Gastroesophageal sphincter (tissue), 4 donors: ENCODE measurements around the gene ERFL. TPM values are rescaled to one million over a fixed set of nuclear protein-coding genes. Genes with fewer than 3 reads are reported as not detected.

Source experiments
- ATAC-seq: fragments of 150-250 bp; one replicate; pipeline ENCODE4 v1.9.1; 2016; ENCODE audit warnings: mild to moderate bottlenecking, moderate library complexity
- H3K27ac ChIP-seq, 4 donors: fragments of 200-600 bp; sonication (generic) in 3 of 4; 1 replicate in 3 of 4; 2 replicates in 1 of 4; pipeline ENCODE4 v1.5.1; 2016 to 2019
- H3K27me3 ChIP-seq: fragments of 200-600 bp; sonication (generic); one replicate; pipeline ENCODE4 v1.5.1; 2019
- H3K36me3 ChIP-seq, 2 donors: fragments of 200-600 bp; sonication (generic); one replicate each; pipeline ENCODE4 v1.5.1; 2019; ENCODE audit warnings: control low read depth in 1 of 2
- H3K4me1 ChIP-seq, 3 donors: fragments of 200-600 bp; sonication (generic); 1 replicate in 2 of 3; 2 replicates in 1 of 3; pipeline ENCODE4 v1.5.1; 2016 to 2019; ENCODE audit warnings: control low read depth in 2 of 3
- H3K4me3 ChIP-seq, 2 donors: fragments of 200-600 bp; sonication (generic); one replicate each; pipeline ENCODE4 v1.5.1; 2019; ENCODE audit warnings: mild to moderate bottlenecking in 1 of 2, moderate library complexity in 1 of 2
- H3K9me3 ChIP-seq, 3 donors: fragments of 200-600 bp; sonication (generic); one replicate each; pipeline ENCODE4 v1.5.1; 2017 to 2019; ENCODE audit warnings: control low read depth in 2 of 3
- CTCF ChIP-seq, 4 experiments: fragments of 200-600 bp in 2 of 4; fragments of 450-650 bp in 2 of 4; sonication (generic) in 1 of 4; IDR thresholded peaks; one replicate each; pipeline ENCODE4 v1.5.1; 2017 to 2019; ENCODE audit warnings: antibody characterized with exemption in 4 of 4, mild to moderate bottlenecking in 2 of 4, moderate library complexity in 2 of 4
- EP300 ChIP-seq: sonication (generic); formaldehyde crosslinking; IDR thresholded peaks from one replicate; pipeline ENCODE4 v1.6.1; 2017; ENCODE audit warnings: antibody characterized with exemption, mild to moderate bottlenecking
- POLR2A ChIP-seq, 2 donors: fragments of 450-650 bp; IDR thresholded peaks; one replicate each; pipeline ENCODE4 v1.6.1; 2017; ENCODE audit warnings: antibody characterized with exemption in 2 of 2, mild to moderate bottlenecking in 2 of 2, moderate library complexity in 1 of 2
- POLR2AphosphoS5 ChIP-seq: sonication (generic); formaldehyde crosslinking; IDR thresholded peaks from one replicate; pipeline ENCODE4 v1.6.1; 2017; ENCODE audit warnings: antibody characterized with exemption
- WGBS, 2 donors: methylation state at CpG; one replicate each; pipeline ENCODE4 v1.1.5; 2018; ENCODE audit warnings: low coverage in 1 of 2; 5-methylcytosine and 5-hydroxymethylcytosine counted together
- total RNA-seq, 4 donors: library from RNA; depleted of rRNA; stranded (reverse); fragments of >200 nt; gene quantifications; one replicate each; pipeline ENCODE4 v1.1.0, GENCODE V29; 2016

The ERFL gene
- total RNA-seq, 4 donors from 2014 or later: not detected

- ATAC-seq: no peak
- Histone ChIP-seq H3K27me3 (peaks cover 100% of the 10 kb centered on the region), H3K36me3 (no peaks in the 10 kb centered on the region), H3K4me3 (no peak overlapping the region), H3K4me1 (peaks cover 0 to 20% (median 13%) of the 10 kb centered on the region in 3 donors), H3K9me3 (no peaks in the 10 kb centered on the region), H3K27ac (no peak overlapping the region)
- WGBS, 2 donors: 19 to 29% methylated on average over 3 to 21 of the region's 27 CpGs
- TF ChIP-seq CTCF (IDR thresholded peaks at IDR 0.05): no peak
- no peak for TF ChIP-seq POLR2A (IDR thresholded peaks at IDR 0.05)
- no peak for TF ChIP-seq POLR2AphosphoS5
- TF ChIP-seq EP300: no peak
Observed at GRCh38 chr19:41926028-41926762, 2.1 kb downstream of the ERFL start.

GRCh38 chr19:41925208-41926003 lies 2.8 kb downstream of the ERFL start:
- Histone ChIP-seq H3K27me3 (peaks cover 100% of the 10 kb centered on the region), H3K27ac (no peak overlapping the region), H3K9me3 (no peaks in the 10 kb centered on the region), H3K4me3 (no peak overlapping the region), H3K4me1 (peaks cover 0 to 20% (median 13%) of the 10 kb centered on the region in 3 donors), H3K36me3 (no peaks in the 10 kb centered on the region)
- TF ChIP-seq POLR2A (IDR thresholded peaks at IDR 0.05): no peak
- no peak for TF ChIP-seq CTCF (IDR thresholded peaks at IDR 0.05)
- no peak for TF ChIP-seq EP300
- no peak for TF ChIP-seq POLR2AphosphoS5
- no peak for ATAC-seq
- 27 to 41% methylated on average over 6 to 7 of the region's 7 CpGs for WGBS, 2 donors

GRCh38 chr19:41924151-41925145 lies 3.8 kb downstream of the ERFL start:
- H3K36me3 ChIP-seq: no peaks in the 10 kb centered on the region
- WGBS, 2 donors: 25 to 32% methylated on average over 12 of the region's 13 CpGs
- no peak for ATAC-seq
- peaks cover 100% of the 10 kb centered on the region for H3K27me3 ChIP-seq
- no peaks in the 10 kb centered on the region for H3K9me3 ChIP-seq
- no peak overlapping the region for H3K27ac ChIP-seq
- no peak for TF ChIP-seq CTCF (IDR thresholded peaks at IDR 0.05)
- TF ChIP-seq EP300: no peak
- TF ChIP-seq POLR2AphosphoS5: no peak
- TF ChIP-seq POLR2A (IDR thresholded peaks at IDR 0.05): no peak
- peaks cover 0 to 20% (median 13%) of the 10 kb centered on the region in 3 donors for H3K4me1 ChIP-seq
- H3K4me3 ChIP-seq: no peak overlapping the region

GRCh38 chr19:41923045-41923788 lies 5.0 kb downstream of the ERFL start:
- no peak overlapping the region for H3K4me3 ChIP-seq
- WGBS, 2 donors: 29 to 36% methylated on average over 1 to 2 of the region's 6 CpGs
- no peak overlapping the region for H3K27ac ChIP-seq
- no peaks in the 10 kb centered on the region for H3K9me3 ChIP-seq
- TF ChIP-seq POLR2AphosphoS5: no peak
- no peak for TF ChIP-seq POLR2A (IDR thresholded peaks at IDR 0.05)
- TF ChIP-seq EP300: no peak
- TF ChIP-seq CTCF (IDR thresholded peaks at IDR 0.05): no peak
- H3K27me3 ChIP-seq: peaks cover 100% of the 10 kb centered on the region
- H3K36me3 ChIP-seq: no peaks in the 10 kb centered on the region
- ATAC-seq: no peak
- peaks cover 0 to 8% (median 6%) of the 10 kb centered on the region in 3 donors for H3K4me1 ChIP-seq
